Myocyte (in vitro differentiated cells): ENCODE measurements around the gene RGN. TPM values are rescaled to one million over a fixed set of nuclear protein-coding genes. Genes with fewer than 3 reads are reported as not detected.
"Not testable (repeated sequence)": the region's sequence is repeated elsewhere in the genome, so short reads cannot be mapped to it uniquely, and the experiment has no call there.

Experiments used
- DNase-seq: peaks from one replicate; pipeline ENCODE4 v3.0.0-alpha.2; 2012; ENCODE audit warnings: low read depth
- total RNA-seq: library from RNA; depleted of rRNA; stranded (reverse); fragments of >200 nt; gene quantifications from 2 replicates; pipeline ENCODE4 v1.2.3, GENCODE V29; 2014

Gene RGN
- total RNA-seq, 1 donor from 2014 or later = not detected

DNA sequence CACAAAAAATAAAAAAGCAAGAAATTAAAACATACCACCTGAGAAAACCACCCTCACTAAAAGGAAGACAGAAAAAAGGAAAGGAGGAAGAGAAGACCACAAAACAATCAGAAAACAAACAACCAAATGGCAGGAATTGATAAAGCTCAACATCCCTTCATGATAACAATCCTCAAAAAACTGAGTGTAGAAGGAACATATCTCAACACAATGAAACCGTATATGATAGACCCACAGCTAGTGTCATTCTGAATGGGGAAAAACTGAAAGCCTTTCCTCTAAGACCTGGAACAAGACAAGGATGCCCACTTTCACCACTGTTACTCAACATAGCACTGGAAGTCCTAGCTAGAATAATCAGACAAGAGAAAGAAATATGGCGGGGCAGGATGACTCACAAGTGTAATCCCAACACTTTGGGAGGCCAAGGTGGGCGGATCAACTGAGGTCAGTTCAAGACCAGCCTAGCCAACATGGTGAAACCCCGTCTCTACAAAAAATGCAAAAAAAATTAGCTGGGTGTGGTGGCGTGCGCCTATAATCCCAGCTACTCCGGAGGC is 38.4 kb downstream of the RGN start:
- DNase-seq = not testable (repeated sequence)

DNA sequence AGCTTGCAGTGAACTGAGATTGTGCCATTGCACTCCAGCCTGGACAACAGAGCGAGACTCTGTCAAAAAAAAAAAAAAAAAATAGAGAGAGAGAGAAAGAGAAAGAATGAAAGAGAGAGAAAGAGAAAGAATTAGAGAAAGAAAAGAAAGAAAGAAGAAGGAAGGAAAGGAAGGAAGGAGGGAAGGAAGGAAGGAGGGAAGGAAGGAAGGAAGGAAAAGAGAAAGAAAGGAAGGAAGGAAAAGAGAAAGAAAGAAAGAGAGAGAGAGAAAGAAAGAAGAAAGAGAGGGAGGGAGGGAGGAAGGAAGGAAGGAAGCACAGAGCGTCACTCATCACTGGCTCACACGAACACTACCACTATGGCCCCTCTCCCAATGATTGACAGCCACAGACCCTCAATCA is 46.2 kb downstream of the RGN start:
- DNase-seq = not testable (repeated sequence)

DNA sequence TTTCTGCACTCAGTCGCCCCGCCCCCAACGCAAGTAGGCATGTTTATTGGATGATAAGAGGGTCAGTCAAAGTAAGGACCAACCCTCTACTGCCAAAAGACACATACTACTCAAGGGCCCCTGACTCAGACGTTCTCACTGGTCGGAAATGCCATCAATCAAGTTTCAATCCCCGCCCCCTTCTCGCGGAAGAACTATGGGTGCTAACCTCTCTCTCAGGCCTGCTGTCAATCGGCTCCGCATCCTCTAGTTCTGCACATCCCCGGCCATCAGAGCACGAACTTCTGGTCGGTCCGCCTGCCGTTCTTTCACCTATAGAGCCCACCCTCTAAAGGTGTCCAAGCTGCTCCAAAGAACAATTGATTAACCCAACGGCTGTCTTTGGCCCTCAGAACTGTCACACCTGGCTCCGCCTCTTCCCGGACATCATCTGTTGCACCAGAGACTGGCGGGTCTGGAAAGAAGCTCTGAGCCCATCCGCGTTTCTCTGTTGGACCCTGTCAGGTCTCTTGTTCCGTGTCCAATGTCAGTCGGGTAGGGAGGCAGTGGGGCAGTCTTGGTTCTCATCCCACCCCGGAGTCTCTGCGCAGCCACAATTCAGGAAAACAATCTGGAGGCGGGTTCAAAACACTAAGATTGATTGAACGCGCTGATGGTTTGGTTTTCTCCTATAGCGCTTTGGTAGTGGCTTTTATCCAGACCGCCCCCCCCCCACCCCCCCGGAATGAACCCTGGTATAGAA is 51.1 kb downstream of the RGN start:
- peak; percentile 96 for DNase-seq

DNA sequence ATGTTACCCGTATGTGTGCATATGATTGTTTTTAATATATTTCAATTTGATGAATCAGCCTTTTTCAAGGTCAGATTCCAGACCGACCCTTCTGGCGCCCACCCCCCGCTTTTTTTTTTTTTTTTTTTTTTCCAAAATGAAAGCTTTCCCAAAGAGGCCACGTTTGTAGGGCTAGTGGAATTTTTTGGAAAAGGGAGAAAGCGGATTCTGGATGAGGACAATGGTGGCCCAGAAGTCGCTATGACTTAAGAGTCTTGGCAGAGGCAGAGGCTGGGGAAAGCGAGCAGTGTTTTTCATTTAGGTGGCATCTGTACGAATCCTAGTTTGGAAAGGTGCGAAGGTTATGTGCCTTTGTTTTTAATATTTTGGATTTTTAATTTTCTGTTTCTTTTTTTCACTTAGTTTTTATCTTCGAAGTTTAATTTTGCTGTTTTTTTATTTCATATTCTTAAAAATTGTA is 51.7 kb downstream of the RGN start:
- DNase-seq = peak; percentile 8

DNA sequence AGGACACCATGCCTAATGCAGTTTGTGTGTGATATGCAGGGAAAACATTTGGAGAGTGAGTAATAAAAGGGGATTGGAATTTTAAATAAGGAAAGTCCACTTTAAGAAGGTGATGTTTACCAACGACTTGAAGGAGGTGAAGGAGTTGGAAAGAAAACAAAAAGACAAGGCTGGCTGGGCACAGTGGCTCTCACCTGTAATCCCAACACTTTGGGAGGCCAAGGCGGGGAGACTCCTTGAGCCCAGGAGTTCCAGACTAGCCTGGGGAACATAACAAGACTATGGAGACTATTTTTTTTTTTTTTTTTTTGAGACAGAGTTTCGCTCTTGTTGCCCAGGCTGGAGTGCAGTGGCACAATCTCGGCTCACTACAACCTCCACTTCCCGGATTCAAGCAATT is 55.2 kb downstream of the RGN start:
- DNase-seq = no peak

DNA sequence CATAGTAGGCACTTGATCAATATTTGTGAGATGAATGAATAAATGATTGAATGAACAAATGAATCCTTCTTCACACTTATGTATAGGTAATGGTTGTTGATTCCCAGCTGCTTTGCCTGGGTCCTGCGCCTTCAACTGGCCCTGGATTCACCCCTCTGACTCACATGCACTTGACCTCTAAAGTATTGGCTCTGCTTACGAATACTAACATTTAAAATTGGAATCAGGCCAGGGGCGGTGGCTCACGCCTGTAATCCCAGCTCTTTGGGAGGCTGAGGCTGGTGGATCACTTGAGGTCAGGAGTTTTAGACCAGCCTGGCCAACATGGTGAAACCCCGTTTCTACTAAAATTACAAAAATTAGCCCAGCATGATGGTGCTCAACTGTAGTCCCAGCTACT is 57.4 kb downstream of the RGN start:
- not testable (repeated sequence) for DNase-seq

DNA sequence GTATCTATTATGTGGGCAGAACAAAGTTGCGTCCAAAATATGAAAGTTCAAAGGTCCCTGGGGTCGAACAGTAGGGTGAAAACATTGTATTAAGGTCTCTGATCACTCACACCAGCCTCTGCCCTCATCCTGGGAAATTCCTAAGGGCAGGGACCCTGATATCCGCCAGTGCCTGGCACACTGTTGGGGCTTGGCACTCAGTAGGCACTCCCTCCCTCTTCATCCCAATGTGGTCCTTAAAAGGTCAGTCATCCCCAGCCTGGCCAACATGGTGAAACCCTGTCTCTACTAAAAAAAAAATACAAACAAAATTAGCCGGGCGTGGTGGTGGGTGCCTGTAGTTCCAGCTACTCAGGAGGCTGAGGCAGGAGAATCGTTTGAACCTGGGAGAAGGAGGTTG is 59.9 kb downstream of the RGN start:
- no peak for DNase-seq

Other genes starting within 250 kb of the RGN start
- 6.8 and 7.2 TPM in 2 replicates for gene RP2, start 241.4 kb upstream of the RGN start, total RNA-seq
- gene JADE3, start 166.0 kb upstream of the RGN start, total RNA-seq = 2.2 and 2.8 TPM in 2 replicates
- 46.6 and 53.0 TPM in 2 replicates for gene NDUFB11, start 66.3 kb downstream of the RGN start, total RNA-seq
- 33.6 and 38.1 TPM in 2 replicates for gene RBM10, start 66.8 kb downstream of the RGN start, total RNA-seq
- gene UBA1, start 115.4 kb downstream of the RGN start, total RNA-seq = 195 and 200 TPM in 2 replicates
- 146 and 151 TPM in 2 replicates for gene CDK16, start 140.2 kb downstream of the RGN start, total RNA-seq
- gene USP11, start 154.6 kb downstream of the RGN start, total RNA-seq = 42.6 and 53.9 TPM in 2 replicates